IPS-11a (cell line): ENCODE data around the gene HOXD11.
A peak's percentile ranks its signal among the peaks of the same experiment; 100 is the strongest.

Experiments
- H3K4me3 ChIP-seq: one replicate; pipeline ENCODE4 v1.5.1; 2013; ENCODE audit warnings: low read depth, low read length, control low read depth

The HOXD11 gene

DNA sequence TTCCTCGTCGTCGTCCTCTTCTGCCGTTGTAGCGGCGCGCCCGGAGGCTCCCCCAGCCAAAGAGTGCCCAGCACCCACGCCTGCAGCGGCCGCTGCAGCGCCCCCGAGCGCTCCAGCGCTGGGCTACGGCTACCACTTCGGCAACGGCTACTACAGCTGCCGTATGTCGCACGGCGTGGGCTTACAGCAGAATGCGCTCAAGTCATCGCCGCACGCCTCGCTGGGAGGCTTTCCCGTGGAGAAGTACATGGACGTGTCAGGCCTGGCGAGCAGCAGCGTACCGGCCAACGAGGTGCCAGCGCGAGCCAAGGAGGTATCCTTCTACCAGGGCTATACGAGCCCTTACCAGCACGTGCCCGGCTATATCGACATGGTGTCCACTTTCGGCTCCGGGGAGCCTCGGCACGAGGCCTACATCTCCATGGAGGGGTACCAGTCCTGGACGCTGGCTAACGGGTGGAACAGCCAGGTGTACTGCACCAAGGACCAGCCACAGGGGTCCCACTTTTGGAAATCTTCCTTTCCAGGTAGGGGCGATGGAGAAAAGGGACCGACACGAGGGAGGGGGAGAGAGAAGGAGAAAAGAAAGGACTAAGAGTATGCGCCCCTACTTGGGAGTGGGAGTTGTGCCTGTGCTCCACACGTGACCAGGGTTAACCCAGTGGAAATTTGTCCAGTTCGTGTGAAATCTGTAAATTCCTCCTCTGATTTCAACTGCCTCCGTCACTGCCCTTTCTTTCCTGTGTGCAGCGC is 13.8 kb upstream of the HOXD11 start:
- no peak overlapping the region for H3K4me3 ChIP-seq

DNA sequence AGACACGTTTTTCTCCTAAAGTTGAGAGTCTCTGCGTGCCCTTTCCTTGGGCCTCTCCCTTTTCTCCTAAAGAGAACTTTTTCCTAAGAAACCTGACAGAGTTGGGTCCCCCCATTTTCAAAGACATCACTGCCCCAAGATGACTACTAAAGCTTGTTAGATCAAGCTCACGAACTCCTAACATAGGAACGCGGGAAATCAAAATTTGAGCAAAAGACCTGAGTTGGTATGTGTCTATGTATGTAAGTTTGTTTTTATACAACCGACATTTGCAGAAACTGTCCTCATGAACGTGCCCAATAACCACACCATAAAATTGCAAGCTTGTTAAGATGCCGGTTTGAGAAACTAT is 13.2 kb upstream of the HOXD11 start:
- H3K4me3 ChIP-seq, result no peak overlapping the region

DNA sequence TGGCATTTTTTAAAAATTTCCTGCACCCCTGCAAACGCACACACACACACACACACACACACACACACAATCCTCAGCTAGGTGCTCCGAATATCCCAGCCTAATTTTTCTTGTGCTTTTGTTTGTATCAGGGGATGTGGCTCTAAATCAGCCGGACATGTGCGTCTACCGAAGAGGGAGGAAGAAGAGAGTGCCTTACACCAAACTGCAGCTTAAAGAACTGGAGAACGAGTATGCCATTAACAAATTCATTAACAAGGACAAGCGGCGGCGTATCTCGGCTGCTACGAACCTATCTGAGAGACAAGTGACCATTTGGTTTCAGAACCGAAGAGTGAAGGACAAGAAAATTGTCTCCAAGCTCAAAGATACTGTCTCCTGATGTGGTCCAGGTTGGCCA is 12.7 kb upstream of the HOXD11 start:
- no peak overlapping the region for H3K4me3 ChIP-seq

DNA sequence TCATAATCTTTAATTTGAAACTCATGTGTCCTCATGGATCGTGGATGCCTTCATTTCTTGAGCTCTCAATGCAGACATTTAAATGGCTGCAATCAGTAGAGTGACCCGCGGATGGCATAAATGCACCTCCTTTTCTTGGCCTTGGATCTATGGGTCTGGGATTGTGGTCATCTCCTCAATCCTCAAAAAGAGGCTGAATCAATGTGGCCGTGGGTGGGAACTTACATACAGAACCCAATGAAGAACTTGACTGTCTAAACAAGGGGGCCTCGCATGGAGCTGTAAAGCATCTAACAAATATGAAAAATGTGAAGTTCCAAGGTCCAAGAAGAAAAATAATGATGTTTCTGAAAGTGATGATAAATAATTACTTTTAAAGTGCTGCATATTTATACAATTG is 11.7 kb upstream of the HOXD11 start:
- no peak overlapping the region for H3K4me3 ChIP-seq

DNA sequence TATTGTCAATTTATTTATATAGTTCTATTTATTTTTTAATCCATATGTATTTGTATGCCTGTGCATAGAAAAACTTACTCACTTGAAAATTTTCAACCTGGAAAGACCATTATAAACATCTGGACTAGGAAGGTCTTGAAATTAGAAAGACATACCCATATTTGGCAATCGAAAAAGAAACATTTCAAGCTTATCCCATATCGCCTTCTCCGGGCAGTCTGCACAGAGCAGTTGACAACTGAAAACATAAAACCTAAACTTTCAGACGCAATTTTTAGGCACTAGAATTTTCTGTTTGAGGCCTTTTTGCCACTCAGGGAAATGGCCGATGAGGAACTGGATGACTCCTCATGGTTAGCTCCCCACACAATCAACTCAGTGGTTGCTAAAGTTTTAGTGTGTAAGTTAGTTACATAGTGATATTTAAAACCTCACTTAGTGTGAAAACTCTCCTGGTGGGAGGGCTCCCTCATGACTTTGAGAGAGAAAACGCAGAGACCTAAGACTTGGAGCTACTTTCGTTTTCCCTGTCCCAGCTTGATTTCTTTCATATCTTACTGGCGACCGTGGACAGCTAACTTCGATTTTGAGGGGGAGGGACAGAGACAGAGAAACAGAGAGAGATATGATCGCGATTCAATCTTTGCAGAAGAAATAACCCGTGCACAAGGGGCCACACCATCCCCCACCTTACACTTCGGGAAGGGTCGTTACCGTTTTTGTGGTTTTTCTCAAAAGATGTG is 10.7 kb upstream of the HOXD11 start:
- peak overlapping the region; percentile 18 for H3K4me3 ChIP-seq

DNA sequence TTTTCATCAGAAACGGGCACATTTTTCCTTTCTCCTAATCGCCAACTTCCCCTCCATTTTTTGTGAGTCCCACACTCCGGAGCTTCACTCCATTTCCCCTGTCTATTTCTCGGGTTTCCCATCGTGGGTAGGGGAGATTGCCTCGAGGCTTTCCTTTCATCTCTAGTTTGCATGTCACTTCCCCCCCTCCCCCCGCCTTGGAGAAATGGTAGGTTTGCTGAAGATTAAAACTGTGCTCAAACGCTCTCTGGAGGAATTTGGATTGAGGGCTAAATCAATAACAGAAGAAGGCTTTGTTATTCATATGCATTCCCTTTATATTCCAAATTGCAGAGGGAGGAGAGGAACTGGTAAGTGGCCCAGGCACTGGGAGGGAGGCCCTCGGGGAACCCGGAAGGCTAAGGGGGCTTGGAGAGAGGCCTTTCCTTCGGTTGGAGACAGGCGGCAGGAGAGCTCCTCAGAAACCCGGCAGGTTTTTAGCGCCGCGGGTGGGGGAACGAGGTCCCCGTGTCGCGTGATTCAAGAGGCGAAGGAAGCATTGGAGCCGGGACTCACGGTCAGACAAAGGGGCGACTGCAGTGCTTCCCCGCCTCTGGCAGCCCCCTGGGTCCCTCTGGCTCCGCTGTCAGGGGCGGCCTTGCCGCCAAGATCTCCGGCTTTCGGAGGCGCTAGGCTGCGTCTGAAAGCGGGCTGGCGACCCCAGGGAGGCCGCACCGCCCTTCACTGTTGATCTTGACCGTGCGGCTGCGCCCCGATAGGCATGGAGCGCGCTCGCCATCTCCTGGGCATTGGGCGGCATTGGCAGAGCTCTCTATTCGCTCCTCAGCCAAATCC is 9.9 kb upstream of the HOXD11 start:
- H3K4me3 ChIP-seq, result peak overlapping the region; percentile 18

DNA sequence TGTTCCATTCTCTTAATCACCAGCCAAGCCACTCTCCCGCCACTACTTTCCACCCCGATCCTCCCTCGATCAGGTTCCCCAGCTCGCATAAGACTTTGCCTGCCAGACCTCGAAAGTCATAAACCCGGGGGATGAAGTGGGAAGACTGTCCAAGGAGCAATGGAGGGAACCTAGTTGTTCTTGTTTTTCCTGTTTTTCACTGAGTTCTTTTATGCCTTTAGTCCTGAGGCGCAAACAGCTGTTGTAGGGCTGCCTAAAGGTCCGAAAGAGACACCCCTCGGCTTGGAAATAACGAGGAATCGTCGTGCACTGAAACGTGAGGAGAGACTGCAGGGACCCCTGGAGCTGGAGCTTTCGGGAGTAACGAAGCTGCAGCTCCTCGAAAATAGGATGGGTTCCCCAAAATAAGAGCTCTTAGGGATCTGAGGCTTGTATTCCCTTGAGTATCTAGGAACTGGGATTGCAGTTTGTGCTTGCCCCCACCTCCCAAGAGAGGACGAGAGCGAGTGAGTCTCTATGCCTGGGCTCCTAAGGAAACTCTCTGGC is 9.2 kb upstream of the HOXD11 start:
- peak overlapping the region; percentile 20 for H3K4me3 ChIP-seq

DNA sequence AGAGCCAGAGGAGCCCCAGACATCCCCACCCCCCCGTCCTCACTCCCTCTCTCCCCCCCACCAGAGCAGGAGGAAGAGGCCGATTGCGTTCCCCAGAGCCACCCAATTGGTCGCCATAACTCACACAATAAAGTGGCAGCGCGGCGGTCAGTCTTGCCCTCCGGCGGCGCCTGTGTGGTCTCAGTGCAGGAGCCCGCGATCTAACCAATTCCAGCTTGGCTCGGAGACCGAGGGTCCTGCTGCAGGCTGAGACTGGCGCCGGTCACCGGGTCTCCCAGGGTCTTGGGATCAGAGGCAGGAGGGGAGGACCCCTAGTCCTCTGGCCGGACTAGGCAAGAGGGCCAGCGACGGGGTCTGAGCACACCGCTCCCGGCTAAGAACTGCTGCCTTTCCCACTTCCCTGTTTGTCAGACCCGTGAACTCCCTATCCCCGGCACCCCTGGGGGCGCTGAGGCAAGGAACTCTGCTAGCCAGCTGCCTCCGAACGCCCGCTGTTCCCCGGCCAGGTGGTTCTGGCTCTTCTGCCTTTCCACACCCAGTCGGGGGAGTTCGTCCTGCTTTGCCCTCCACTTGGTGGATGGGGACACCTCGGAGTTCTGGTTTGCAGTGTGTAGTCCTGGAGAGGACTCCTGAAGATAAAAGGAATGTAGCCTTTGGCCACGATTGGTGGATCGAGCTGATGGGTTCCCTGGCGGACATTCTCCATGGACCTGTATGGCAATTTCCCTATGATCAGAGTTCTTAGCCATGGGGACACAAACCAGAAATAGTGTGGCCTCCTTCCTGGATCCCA is 8.5 kb upstream of the HOXD11 start:
- H3K4me3 ChIP-seq, result no peak overlapping the region

DNA sequence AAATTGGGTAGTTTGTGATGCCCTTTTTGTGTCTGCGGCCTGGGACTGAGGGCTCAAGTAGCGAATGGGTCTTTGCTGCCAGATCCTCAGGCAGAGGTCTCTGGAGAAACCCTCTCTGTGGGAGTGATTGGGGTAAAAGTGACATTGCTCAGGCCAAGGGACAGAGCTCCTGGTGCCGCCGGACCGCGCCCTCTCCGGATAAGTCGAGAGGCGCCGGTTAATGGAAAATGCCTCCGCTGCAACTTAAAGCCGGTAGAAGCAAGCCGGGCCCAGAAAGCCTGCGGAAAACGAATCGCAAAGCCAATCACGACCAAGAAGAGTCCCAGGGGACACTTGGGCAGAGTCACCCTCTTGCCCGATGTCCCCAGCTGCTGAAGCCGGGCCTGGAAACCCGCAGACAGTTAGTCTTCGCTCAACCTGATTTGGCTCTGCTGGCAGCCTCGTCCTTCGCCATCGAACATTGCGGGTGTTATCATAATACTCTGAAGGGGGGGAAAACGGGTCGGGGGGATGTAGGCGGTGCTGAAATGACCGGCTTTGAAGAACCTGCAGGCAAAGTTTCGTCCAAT is 7.8 kb upstream of the HOXD11 start:
- no peak overlapping the region for H3K4me3 ChIP-seq

DNA sequence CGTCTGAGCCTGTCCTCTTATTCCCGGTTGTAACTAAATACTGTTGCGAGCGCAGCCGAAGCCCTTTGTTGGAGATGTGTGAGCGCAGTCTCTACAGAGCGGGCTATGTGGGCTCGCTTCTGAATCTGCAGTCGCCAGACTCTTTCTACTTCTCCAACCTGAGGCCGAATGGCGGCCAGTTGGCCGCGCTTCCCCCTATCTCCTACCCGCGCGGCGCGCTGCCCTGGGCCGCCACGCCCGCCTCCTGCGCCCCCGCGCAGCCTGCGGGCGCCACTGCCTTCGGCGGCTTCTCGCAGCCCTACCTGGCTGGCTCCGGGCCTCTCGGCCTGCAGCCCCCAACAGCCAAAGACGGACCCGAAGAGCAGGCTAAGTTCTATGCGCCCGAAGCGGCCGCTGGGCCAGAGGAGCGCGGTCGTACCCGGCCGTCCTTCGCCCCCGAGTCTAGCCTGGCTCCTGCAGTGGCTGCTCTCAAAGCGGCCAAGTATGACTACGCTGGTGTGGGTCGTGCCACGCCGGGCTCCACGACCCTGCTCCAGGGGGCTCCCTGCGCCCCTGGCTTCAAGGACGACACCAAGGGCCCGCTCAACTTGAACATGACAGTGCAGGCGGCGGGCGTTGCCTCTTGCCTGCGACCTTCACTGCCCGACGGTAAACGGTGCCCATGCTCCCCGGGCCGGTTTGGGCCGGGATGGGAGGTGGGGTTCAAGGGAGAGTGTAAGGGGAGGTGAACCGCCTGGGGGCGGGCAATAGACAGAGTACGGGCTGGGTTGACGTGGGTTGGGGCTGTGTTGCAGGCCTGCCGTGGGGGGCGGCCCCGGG is 7.1 kb upstream of the HOXD11 start, which contains the start of gene HOXD12:
Gene HOXD12 (plus strand): TSS at position 68 of the 819 bp plus-strand sequence. CDS start 7 bp downstream, at position 75.
- no peak within 1 kb of the TSS for H3K4me3 ChIP-seq

DNA sequence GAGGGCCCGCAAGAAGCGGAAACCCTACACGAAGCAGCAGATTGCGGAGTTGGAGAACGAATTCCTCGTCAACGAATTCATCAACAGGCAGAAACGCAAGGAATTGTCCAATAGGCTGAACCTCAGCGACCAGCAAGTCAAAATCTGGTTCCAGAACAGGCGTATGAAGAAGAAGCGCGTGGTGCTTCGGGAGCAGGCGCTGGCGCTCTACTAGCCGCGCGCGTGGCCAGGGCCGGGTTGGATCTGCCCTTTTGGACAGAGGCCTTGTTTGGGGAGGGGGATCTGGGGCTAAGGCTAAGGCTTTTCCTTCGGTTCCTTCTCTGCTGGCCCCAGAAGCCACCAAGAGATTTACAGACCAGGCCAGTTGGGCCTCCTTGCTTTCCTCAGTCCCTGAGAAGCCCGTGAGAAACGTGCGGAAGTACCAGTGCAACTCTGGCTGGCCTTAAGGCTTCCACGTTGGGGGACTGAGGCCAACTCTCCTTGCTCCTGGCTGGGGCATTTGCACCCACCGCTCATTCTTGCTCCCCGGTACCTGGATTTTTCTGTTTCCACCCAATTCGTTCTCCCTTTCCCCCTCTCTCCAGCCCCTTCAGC is 6.4 kb upstream of the HOXD11 start:
- H3K4me3 ChIP-seq, result no peak overlapping the region

DNA sequence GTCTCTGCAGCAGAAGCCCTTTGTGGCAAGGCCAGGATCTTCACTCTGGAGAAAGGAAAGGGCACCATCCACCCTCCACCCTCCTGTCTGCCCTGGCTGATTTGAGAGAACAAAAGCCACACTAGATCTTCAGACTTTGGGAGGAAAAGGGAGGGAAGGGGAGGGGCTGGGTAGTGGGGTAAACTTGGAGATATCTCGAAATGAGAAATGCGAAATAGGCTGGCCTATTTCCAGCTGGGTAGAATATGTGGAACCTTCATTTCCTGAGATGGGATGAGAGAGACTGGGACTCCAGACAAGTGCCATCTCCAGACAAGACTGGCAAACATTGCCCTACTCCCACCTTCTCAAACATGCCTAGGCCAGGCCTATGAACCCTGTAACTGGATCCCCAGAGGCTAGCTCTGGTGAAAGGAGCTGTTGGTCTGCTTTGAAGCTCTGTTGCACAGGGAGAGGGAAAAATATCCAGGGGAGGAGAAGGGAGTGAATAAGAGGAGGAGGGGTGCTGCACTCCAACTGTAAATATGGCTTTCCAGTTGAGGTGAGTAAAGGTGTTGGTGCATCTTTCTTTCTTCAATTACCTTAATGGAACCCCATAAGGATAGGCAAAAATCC is 5.8 kb upstream of the HOXD11 start:
- H3K4me3 ChIP-seq, result no peak overlapping the region

DNA sequence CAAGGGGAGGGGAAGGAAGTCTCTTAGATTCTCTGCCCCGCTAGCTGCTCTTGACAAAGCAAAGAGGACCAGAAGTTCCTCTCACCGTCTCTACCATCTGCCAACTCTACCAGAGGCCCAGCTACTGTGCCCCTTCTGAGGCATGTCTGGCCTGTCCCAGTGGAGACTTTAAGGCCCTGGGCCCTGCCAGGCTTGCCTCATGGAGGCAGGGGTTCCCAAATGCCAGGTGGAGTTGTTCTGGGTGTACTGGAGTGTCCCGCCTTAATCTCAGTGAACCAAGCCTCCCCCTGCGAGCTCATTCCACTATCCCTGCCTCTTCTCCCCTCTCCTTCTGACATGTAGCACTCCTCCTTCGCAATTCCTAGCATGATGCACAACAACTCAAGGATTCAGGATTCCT is 5.2 kb upstream of the HOXD11 start:
- H3K4me3 ChIP-seq, result no peak overlapping the region

DNA sequence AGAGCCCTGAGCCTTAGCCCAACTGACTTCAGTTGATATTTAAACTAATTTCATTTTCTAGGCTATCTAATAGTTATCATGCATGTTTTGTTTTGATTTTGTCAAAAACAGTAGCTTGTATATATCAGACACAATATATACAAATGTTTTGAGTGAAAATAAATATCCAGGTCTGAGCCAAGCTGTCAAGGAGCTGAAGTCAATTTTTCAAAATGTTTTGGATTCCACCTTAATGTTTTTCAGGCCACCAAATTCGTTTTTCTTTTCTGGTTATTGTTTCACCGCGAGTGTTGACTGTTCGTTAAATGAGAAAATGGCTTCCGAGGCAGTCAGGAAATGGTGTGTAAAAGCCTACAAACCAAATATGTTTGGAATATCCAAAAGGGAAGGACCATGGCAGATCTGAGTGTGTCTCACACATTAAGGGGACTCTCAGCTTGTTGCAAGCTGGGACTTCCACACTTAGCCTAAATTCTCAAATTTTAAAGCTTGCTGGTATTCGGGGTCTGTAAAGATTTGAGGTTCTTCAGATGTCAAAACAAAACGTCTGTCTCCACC is 4.7 kb upstream of the HOXD11 start:
- H3K4me3 ChIP-seq, result no peak overlapping the region

DNA sequence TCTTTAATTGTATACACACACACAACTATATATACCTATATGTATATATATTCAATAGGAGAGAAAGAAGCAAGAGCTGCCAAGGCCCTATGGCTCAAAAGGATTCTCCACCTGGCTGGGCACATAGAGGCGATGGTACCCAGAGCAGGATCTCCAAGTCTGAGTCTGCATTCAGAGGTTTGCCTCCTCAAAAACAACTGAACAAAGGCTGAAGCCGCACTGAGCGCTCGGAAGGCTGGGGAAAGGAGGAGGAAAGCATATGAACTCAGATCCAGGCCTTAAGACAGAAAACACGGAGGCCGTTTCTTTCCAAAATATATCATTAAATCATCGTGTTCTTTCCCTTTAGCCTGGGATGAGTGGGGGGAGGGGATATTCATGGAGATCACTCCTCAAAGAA is 3.9 kb upstream of the HOXD11 start:
- H3K4me3 ChIP-seq, result no peak overlapping the region

DNA sequence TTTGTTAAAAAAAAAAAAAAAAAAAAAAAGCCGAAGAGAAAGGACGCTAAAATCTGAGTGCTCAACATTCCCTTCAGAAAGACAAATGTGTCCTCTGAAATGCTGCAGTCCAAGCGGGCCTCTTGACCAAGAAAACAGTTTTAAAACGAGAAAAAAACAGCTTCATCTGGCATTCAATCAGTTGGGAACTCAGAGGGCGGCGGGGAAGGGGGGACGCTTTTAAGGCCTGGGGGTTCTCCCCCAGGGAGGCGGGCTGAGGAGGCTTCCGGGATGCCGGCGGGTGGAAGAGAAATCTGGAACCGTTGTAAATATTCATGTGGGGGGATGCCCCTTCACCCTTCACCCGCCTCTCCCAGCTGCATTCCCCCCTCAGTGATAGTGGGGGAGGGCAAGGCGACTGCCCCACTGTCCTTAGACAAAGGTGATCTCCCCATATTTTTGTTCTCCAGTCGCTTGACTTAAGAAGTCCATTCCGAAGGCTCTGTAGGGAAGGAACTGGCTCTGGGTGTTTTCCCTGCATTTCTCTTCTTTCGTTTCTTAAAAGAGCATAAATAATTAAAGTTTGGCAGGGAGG is 3.3 kb upstream of the HOXD11 start:
- H3K4me3 ChIP-seq, result no peak overlapping the region

DNA sequence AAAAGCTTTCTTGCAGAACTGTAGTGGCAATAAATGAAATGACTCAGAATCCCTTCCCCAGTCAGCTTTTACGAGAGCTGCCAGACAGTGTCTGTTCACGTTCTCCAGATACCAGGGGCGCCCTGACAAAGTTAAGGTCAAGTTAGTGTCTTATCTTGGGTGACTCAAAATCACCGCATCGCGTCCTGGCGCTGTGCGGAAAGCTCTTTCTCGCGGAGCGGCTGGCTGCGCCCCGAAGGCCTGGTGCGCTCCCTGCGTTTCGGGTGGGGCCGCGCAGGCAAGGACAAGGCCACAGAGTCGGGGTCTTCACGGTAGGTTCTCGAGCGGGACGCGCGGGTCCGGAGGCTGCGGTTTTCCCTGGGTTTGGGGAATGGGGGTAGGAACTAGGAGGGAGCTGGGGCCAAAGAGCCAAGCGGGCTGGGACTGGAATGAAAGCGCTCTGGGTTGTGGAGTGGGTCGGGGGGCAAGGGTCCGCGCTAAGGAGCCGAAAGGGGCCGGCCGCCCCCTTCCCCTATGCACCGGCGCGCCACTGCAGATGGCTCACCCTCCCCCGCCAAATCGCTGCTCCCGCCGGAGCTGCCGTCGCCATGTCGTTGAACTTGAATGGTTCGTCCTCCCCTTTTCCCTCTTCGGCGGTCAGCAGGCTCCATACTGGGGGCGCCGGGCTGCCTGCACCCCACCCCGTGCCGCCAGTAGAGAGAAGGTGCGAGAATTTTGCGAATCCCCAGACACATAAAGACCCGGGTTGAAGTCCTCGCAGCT is 2.6 kb upstream of the HOXD11 start:
- no peak overlapping the region for H3K4me3 ChIP-seq
